Fibroblast of villous mesenchyme (primary cell): ENCODE results near the gene TMEM174. TPM values are rescaled to one million over a fixed set of nuclear protein-coding genes. Genes with fewer than 3 reads are reported as not detected.

Source experiments
- DNase-seq: peaks from one replicate; pipeline ENCODE4 v3.0.0-alpha.2; 2010; ENCODE audit warnings: low read depth
- H3K4me3 ChIP-seq: 2 replicates; pipeline ENCODE4 v1.5.1; 2011; ENCODE audit warnings: low read depth, mild to moderate bottlenecking, low read length
- total RNA-seq: library from RNA; depleted of rRNA; stranded (reverse); fragments of >200 nt; gene quantifications from 2 replicates; pipeline ENCODE4 v1.2.3, GENCODE V29; 2012
- TF ChIP-seq, protein P1 (sequence below): IDR thresholded peaks from 2 replicates; pipeline ENCODE4 v1.5.1; 2012; ENCODE audit warnings: low read depth, mild to moderate bottlenecking, low read length; ENCODE audit not compliant: insufficient read depth

TMEM174 gene
- total RNA-seq, 1 donor: not detected

DNA sequence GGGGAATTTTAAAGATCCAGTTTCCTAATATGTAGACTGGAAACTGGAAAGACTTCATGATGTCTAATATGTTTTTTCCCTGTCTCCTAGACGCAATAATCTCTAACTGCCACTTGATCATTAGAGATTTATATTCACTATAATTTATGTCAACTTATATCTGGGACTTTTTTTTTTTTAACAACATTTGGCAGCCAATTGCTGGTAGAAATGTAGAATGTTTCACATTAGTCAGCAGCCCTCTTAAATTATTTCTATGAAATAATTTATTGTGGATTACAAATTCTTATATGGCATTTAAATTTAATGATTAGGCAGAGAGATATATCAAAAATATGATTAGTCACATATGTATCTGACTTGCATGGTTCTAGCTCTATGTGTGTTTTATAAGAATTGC lies 48.2 kb downstream of the TMEM174 start:
- no peak for DNase-seq
- no peak overlapping the region for H3K4me3 ChIP-seq
- TF ChIP-seq, protein P1, sequence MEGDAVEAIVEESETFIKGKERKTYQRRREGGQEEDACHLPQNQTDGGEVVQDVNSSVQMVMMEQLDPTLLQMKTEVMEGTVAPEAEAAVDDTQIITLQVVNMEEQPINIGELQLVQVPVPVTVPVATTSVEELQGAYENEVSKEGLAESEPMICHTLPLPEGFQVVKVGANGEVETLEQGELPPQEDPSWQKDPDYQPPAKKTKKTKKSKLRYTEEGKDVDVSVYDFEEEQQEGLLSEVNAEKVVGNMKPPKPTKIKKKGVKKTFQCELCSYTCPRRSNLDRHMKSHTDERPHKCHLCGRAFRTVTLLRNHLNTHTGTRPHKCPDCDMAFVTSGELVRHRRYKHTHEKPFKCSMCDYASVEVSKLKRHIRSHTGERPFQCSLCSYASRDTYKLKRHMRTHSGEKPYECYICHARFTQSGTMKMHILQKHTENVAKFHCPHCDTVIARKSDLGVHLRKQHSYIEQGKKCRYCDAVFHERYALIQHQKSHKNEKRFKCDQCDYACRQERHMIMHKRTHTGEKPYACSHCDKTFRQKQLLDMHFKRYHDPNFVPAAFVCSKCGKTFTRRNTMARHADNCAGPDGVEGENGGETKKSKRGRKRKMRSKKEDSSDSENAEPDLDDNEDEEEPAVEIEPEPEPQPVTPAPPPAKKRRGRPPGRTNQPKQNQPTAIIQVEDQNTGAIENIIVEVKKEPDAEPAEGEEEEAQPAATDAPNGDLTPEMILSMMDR: no peak

DNA sequence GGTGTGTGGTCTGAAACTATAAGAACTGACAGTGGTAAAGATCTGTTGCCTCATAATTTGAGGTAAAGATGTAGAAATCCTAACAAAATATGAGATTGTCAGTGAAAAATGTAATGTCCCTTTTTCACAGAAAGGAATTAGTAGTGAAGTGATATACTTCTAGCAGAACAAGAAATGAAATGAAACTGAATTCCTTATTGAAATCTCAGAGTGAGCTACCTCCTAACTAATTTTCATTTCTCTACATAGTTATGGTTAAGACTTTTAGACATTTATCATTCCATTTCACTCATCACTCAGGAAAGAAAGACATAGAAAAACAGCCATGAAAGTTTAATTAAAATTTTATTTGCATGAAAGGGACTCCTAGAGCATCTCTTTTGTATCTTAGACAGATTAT lies 48.7 kb downstream of the TMEM174 start:
- no peak for DNase-seq
- TF ChIP-seq, protein P1: no peak
- no peak overlapping the region for H3K4me3 ChIP-seq

DNA sequence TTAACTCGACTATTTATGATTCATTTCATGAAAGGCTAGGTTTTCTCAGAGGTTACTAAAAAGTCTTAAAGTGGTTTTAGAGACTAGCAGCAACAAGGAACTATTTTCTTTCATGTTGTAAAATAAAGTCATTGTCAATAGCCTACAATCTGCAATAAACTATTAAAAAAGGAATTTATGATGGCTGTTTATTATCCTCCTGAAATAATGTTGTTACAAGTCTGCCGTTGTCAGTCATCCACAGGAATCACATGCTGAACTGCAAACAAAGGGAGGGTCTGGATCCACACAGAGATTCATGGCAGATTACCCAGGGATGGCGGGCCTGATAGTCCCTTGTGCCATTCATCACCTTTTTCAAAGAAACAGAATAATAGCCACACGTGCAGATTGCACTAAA lies 49.2 kb downstream of the TMEM174 start:
- H3K4me3 ChIP-seq: no peak overlapping the region
- DNase-seq: no peak
- TF ChIP-seq, protein P1: no peak

Other genes starting within 250 kb of the TMEM174 start
- gene FCHO2, start 217.2 kb upstream of the TMEM174 start, total RNA-seq: 11.9 and 16.8 TPM in 2 replicates
- gene TMEM171, start 52.6 kb upstream of the TMEM174 start, total RNA-seq: 4.5 and 13.4 TPM in 2 replicates